Testis (tissue), 3 donors: Measurements from ENCODE around the gene IQUB. TPM values are rescaled to one million over a fixed set of nuclear protein-coding genes. Genes with fewer than 3 reads are reported as not detected.
A peak's percentile ranks its signal among the peaks of the same experiment; 100 is the strongest.

Experiments used
- DNase-seq: peaks from one replicate; pipeline ENCODE4 v3.0.0-alpha.2; 2019
- H3K27ac ChIP-seq, 2 donors: fragments of 200-600 bp; sonication (generic); one replicate each; pipeline ENCODE4 v1.5.1; 2019
- H3K27me3 ChIP-seq: fragments of 200-600 bp; sonication (generic); one replicate; pipeline ENCODE4 v1.5.1; 2019
- H3K36me3 ChIP-seq: fragments of 200-600 bp; sonication (generic); one replicate; pipeline ENCODE4 v1.5.1; 2017; ENCODE audit warnings: low read depth; ENCODE audit errors: missing control alignments
- H3K4me1 ChIP-seq: fragments of 200-600 bp; sonication (generic); one replicate; pipeline ENCODE4 v1.5.1; 2019
- H3K4me3 ChIP-seq, 2 donors: fragments of 200-600 bp; sonication (generic); one replicate each; pipeline ENCODE4 v1.5.1; 2017 to 2019
- H3K9me3 ChIP-seq: fragments of 200-600 bp; sonication (generic); one replicate; pipeline ENCODE4 v1.5.1; 2017
- POLR2A ChIP-seq: fragments of 450-650 bp; IDR thresholded peaks from one replicate; pipeline ENCODE4 v1.6.1; 2017; ENCODE audit warnings: antibody characterized with exemption, mild to moderate bottlenecking, moderate library complexity
- WGBS, 2 donors: methylation state at CpG; one replicate each; pipeline ENCODE4 v1.1.5; 2018; 5-methylcytosine and 5-hydroxymethylcytosine counted together
- intact Hi-C: fragments of 100-400 bp; cut with DNase I; formaldehyde crosslinking; loops from one replicate; pipeline ENCODE4 v1.15.1; 2023; ENCODE audit warnings: low total_unique reads
- polyA plus RNA-seq: library from polyadenylated mRNA; stranded (reverse); fragments of 350-450 nt; fragmentation: Illumina TruSeq; extraction: RNeasy Lipid Tissue Mini Kit (QIAGEN cat#74804); gene quantifications from one replicate; pipeline ENCODE4 v1.2.3, GENCODE V29; 2014; ENCODE audit warnings: low read depth, low replicate concordance; ENCODE audit not compliant: insufficient read depth
- total RNA-seq, 2 donors: library from RNA; depleted of rRNA; stranded (reverse); fragments of >200 nt; gene quantifications; one replicate each; pipeline ENCODE4 v1.2.3, GENCODE V29; 2016
- TF ChIP-seq, protein P1 (sequence below), 3 experiments: fragments of 450-650 bp in 2 of 3; fragments of 200-600 bp in 1 of 3; sonication (generic) in 1 of 3; IDR thresholded peaks; one replicate each; pipeline ENCODE4 v1.5.1; 2016 to 2019; ENCODE audit warnings: antibody characterized with exemption in 3 of 3, mild to moderate bottlenecking in 2 of 3, moderate library complexity in 1 of 3

The IQUB gene
- total and polyA plus RNA-seq, 3 donors from 2014 or later = 21.3 to 49.2 (median 34.6) TPM

GRCh38 chr7:123570390-123571182 lies 36.2 kb upstream of the IQUB start:
- Histone ChIP-seq H3K36me3 (no peaks in the 10 kb centered on the region), H3K27me3 (no peaks in the 10 kb centered on the region), H3K4me3 (no peak overlapping the region), H3K27ac (no peak overlapping the region), H3K9me3 (no peaks in the 10 kb centered on the region), H3K4me1 (no peaks in the 10 kb centered on the region)
- intact Hi-C loops = no loop called here
- WGBS, 2 donors = 80 to 81% methylated on average over 4 of the region's 4 CpGs
- DNase-seq = no peak
- TF ChIP-seq POLR2A = no peak
- TF ChIP-seq, protein P1, sequence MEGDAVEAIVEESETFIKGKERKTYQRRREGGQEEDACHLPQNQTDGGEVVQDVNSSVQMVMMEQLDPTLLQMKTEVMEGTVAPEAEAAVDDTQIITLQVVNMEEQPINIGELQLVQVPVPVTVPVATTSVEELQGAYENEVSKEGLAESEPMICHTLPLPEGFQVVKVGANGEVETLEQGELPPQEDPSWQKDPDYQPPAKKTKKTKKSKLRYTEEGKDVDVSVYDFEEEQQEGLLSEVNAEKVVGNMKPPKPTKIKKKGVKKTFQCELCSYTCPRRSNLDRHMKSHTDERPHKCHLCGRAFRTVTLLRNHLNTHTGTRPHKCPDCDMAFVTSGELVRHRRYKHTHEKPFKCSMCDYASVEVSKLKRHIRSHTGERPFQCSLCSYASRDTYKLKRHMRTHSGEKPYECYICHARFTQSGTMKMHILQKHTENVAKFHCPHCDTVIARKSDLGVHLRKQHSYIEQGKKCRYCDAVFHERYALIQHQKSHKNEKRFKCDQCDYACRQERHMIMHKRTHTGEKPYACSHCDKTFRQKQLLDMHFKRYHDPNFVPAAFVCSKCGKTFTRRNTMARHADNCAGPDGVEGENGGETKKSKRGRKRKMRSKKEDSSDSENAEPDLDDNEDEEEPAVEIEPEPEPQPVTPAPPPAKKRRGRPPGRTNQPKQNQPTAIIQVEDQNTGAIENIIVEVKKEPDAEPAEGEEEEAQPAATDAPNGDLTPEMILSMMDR (IDR thresholded peaks at IDR 0.05) = no peak

- no peak for DNase-seq
- Histone ChIP-seq H3K4me3 (no peak overlapping the region), H3K36me3 (no peaks in the 10 kb centered on the region), H3K4me1 (no peaks in the 10 kb centered on the region), H3K27me3 (no peaks in the 10 kb centered on the region), H3K27ac (no peak overlapping the region), H3K9me3 (no peaks in the 10 kb centered on the region)
- WGBS, 2 donors = 29 to 46% methylated on average over 2 of the region's 2 CpGs
- intact Hi-C loops = no loop called here
- TF ChIP-seq, protein P1 (IDR thresholded peaks at IDR 0.05) = no peak
- TF ChIP-seq POLR2A = no peak
Observed at GRCh38 chr7:123569352-123570010, 35.1 kb upstream of the IQUB start.

DNA sequence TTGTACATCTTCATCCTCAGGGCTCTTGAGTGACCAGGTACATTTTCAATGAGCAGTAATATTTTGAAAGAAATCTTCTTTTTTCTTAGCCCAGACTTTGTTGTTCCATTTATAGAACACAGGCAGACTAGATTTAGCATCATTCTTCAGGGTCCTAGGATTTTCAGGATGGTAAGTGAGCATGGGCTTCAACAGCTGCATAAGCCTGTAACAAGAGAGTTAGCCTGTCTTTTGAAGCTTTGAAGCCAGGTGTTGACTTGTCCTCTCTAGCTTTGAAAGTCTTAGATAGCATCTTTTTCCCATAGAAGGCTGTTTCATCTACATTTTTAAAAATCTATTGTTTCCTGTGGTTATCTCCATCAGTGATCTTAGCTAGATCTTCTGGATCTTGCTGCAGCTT lies 27.7 kb upstream of the IQUB start:
- DNase-seq = no peak
- no peak overlapping the region for H3K27ac ChIP-seq
- intact Hi-C loops = no loop called here
- TF ChIP-seq, protein P1 (IDR thresholded peaks at IDR 0.05) = no peak
- no peak for TF ChIP-seq POLR2A
- no peaks in the 10 kb centered on the region for H3K36me3 ChIP-seq
- H3K4me3 ChIP-seq = no peak overlapping the region
- H3K4me1 ChIP-seq = no peaks in the 10 kb centered on the region
- no peaks in the 10 kb centered on the region for H3K27me3 ChIP-seq
- H3K9me3 ChIP-seq = no peaks in the 10 kb centered on the region

DNA sequence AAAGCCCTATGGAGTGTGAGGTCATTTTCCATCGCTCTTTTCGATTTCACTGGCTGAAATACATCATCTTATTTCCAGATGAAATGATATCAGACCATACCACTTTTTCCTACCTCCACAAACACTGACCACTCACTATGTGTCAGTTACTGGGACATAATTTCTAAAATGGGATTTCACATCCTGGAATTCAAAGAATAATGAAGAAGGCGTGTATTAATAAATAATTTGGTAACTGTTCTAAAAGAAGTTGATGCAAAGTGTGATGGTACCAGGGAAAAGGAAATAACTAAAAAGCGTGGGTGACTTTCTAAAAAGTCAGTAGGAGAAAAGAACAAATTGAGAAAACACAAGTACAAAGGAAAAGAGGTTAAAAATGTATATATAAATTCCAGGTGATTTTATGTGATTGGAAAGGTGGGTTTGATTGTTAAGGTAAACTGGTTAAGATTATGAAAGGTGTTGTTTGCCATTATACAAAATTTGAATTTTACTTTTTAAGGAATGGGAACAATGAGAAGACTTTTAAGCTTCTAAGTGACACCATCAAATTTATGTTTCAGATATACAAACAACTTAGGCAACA lies 24.0 kb upstream of the IQUB start:
- Histone ChIP-seq H3K4me3 (peak overlapping the region; percentile 83 to 93), H3K27ac (peak overlapping the region; percentile 92 to 98)
- intact Hi-C loops = no loop called here

More for the DNA sequence above, 24.0 kb upstream of the IQUB start:
- Histone ChIP-seq H3K36me3 (no peaks in the 10 kb centered on the region), H3K9me3 (no peaks in the 10 kb centered on the region), H3K4me1 (peaks cover 15% of the 10 kb centered on the region), H3K27me3 (no peaks in the 10 kb centered on the region)
- no peak for DNase-seq
- no peak for TF ChIP-seq POLR2A
- TF ChIP-seq, protein P1 (IDR thresholded peaks at IDR 0.05) = no peak
- 21 to 42% methylated on average over 4 of the region's 4 CpGs for WGBS, 2 donors
